Eye (tissue), 1 donor: Measurements from ENCODE around the gene C6orf132.

Experiments used
- DNase-seq: peaks from one replicate; pipeline ENCODE4 v3.0.0-alpha.2; 2015

The C6orf132 gene

GRCh38 chr6:42103216-42103615 is 39.2 kb downstream of the C6orf132 start:
- no peak for DNase-seq

- no peak for DNase-seq
These were observed 41.2 kb downstream of the C6orf132 start for GRCh38 chr6:42101186-42101657.

- DNase-seq: no peak
These were observed 42.2 kb downstream of the C6orf132 start for GRCh38 chr6:42100029-42100901.

DNA sequence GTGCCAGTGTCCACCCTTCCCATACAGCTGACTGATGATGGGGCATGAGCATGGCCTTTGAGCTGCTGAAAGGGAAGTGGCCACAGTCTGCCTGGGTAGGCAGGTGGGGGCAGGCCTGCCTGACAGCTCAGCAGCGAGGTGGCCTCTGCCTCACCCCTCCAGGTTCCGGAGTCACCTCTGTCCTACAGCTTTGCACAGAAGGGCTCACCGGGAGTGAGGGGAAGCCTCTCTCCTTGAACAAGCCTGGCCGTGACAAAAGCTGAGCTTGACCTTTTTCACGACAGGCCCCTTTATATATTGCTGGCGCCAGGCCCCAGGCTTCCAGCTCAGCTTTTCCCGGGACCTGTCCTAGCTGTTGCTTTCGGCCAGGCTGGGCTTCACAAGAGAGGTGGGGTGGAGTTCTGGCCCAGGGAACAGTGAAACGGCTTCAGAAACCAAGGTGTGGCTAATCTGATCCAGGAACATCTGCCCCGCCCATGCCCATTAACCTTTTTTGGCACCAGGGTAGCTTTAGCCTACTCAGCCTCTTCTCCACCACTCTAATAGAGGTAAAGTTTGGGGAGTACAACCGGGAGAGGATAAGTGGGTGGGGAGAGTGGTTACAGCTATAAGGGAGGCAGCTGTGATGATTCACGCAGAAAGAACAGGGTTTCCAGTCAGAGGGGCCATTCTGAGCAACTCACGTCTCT is 42.9 kb downstream of the C6orf132 start:
- DNase-seq: no peak

DNA sequence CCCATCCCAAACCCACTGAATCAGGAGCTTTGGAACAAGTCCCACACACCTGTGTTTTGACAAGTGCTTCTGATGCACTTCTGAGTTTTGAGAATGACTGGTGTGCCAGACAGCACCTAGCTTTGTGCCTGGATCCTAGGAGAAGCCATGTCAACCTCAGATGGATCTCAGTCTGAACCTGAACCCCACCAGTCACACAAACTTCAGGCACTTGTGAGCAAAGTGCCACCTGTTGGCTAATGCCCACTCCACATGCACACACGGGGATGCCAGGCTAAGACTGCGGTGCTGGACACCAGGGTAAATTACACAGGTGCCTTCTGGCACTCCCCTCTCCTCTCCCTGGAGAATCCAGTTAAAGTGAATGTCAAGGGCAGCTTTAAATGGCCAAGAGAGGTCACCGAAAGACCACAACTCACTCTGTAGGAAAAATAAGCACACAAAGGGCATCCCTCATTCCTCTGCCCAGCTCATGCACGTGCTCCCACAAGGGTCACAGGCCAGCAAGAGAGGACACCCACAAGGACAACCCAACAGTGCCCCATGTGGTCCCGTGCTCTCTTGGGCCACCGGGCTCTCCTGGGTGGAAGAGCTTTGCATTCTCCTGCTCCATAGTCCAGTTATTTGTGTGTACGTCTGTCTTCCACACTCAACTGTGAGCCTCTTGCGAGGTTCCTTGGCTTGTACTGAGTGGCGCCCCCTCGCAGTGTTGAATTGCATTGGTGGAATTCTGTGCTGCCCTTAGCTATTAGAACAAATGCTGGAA is 46.5 kb downstream of the C6orf132 start:
- no peak for DNase-seq

DNA sequence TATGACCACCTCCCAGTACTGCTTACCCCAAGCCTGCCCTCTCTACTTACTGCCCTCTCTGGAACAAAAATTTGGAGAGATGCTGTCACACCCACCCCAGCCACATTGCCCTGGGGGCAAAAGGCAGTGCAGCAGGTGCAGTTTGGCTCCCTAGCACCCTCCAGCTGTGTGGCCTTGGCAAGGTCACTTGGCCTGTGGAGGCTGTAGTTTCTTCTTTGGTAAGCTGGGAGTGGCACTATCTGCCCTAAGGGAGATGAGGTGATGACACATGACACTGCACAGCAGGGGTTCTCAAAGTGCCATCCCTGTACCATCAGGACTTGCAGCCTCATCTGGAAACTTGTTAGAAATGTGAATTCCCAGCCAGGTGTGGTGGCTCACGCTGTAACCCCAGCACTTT is 47.3 kb downstream of the C6orf132 start:
- no peak for DNase-seq

GRCh38 chr6:42093582-42094329 is 48.7 kb downstream of the C6orf132 start:
- no peak for DNase-seq

DNA sequence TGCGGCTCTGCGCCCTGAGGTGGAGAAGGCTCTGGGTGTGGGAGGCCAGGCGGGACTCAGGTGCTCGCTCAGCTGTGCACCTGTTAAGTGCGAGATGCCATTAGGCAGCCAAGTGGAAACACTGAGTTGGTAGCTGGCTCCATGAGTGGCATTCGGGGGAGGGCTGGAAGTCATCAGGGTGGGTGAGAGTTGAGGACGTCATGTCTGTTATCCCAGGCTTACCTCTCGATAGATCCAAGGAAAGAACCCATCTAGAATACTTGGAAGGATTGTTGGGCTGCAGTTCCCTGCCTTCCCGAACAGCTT is 50.7 kb downstream of the C6orf132 start:
- no peak for DNase-seq

DNA sequence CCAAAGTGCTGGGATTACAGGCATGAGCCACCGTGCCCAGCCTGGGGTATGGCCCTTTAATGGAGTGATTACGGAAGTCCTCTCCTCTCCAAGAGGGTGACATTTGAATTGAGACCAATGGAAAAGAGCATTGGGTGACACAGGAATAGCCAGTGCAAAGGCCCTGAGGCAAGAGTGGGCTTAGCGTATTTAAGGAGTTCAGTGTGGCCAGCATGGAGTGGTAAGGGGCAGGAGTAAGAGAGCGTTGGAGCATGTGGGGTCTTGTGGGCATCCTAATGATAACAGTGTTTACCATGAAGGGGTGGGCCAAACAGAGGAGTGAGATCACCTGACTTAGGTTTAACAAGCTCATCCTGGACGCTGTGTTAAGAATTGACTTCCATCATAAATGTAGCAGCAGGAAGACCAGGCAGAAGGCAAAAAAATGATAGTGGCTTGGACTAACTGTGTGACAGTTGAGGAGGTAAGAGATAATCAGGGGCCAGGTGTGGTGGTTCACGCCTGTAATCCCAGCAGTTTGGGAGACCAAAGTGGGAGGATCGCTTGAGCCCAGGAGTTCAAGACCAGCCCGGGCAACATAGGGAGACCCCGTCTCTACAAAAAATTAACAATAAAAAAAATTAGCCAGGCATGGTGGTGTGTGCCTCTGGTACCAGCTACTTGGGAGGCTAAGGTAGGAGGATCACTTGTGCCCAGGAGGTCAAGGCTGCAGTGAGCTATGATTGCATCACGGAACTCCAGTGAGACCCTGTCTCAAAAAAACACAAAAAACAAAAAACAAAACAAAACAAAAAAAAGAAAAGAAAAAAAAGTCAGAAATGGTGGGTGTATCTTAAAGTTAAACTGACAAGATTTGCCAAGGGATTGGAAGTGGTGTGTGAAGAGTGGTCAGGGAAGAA is 51.4 kb downstream of the C6orf132 start:
- DNase-seq: no peak

DNA sequence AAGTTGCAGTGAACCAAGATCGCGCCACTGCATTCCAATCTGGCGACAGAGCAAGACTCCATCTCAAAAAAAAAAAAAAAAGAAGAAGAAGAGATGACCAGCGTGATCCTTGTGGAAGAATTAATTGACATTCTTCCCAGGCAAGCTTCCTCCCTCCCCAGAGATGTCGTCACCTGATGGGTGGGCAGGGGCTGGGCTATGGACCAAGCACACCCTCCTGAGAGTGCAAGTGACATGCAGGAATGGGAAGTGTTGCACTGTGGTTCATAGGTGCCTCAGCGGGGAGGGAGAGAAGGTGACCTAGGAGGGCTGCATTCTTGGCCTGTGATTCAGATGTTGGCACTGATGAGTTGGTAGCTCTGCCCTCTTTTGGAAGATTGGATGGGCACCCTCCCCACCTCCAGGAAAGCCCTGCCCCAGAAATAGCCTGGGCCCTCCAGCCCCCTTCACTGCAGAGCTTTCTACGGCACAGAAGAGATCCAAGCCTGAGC is 54.3 kb downstream of the C6orf132 start:
- no peak for DNase-seq

DNA sequence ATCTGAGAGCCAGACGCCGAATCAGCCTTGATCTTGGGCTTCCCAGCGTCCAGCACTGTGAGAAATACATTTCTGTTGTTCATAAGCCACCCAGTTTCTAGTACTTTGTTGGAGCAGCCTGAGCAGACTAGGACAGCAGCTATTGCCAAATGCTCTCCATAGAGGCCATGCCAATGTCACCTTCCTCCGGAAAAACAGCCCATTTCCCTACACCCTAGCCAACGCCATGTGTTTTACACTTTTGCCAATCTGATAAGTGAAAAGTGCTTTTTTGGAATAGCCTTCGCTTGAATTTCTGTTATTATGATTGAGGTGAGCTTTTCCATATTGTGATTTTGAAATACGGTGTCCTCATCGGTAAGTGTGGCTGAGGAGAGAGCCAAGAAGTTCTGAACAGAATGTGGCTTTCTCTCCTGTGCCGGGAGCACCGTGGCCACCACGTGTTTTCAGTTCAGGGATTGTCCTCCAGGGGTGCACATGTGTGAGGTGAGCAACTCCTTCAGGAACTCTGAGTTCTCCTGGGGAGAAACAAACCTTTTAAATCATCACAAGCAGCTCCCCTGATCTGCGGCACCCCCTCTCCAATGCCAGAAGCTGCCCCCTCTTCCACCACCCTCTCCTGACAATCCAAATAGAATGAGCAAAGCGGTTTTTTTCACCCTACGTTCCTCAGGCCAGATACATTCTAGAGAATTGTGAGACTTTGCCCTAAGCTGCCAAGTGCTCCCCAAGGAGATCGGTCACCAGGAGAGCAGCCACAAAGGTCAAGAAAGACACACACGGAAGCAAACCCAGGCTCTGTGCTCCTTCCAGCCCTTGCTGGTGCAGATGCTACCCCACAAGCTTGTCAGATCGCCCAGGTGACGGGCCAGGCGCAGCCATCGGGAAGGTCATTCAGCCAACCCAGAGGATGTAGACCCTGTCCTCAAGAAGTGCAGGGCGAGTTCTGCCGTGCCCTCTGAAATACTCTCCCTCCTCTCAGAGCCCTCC is 56.1 kb downstream of the C6orf132 start:
- DNase-seq: no peak

GRCh38 chr6:42084889-42085288 is 57.5 kb downstream of the C6orf132 start:
- DNase-seq: no peak

GRCh38 chr6:42083530-42083929 is 58.9 kb downstream of the C6orf132 start:
- no peak for DNase-seq

DNA sequence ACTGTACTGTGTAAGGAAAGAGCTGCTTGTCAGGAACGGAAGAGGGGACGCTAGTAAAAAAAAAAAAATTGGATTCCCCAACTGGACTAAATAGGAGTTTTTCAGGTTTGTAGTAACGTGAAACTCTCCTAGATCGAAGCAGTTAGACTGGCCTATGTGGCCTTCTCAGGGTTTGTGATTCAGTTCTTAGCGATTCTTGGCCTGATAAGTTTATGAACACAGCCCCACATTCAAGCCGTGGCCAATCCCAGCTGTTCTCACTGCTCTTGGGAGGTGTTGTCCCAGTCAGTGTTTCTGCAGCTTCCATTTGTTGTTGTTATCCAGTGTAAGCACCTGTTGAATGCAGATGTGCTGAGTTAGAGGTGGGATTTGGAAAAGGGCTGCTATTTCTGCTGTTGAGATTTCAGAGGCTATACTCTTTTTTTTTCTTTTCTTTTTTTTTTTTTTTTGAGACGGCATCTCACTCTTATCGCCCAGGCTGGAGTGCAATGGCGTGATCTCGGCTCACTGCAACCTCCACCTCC is 62.4 kb downstream of the C6orf132 start:
- no peak for DNase-seq

- DNase-seq: no peak
These were observed 64.0 kb downstream of the C6orf132 start for GRCh38 chr6:42078386-42078785.

DNA sequence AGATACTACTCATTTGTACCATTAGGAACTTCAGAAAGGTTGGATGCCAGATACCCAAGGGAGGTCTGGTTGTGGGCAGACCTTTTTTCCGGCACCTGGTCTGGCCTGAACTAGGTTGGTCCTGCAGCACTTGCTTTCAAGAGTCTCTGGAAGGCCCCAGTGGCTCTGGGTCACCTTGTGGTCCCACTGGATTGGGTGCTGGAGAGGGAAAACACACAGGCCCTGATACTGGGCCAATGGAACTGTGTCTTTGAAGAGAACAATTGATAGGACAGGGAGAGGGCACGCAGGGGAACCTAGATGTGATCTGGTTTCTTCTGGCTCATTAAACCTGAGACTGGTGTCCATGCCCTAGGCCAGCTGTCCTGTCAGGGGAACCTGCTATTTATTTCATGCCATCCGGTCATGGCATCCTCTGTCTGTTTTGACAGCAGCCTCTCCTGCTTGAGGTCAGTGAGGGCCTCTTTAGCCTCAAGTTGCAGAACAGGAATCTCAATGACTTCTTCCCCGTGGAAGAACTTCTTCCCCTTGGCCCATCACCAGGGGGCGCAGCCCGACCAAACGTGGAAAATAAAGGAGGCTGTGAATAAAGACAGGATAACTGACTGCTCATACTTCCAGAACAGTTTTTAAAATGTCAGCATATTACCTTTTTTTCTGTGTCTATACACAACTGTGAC is 67.1 kb downstream of the C6orf132 start:
- DNase-seq: peak; percentile 88

DNA sequence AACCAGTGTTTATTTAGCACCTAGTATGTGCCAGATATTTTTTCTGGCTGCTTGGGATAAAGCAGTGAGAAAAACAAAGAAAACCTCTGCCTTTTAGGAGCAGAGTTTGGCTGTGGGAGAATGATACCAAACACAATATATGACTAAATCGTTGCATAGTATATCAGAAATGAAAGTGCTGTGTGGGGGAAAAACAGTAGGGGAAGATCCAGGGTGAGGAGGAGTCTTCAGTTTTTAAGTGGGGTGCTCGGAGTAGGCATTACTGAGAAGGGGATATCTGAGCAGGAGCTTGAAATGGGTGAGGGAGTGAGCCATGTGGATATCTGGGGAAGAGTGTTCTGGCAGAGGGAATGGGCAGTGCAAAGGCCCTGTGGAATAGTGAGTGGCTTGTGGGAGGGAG is 69.1 kb downstream of the C6orf132 start:
- DNase-seq: no peak

- DNase-seq: no peak
These were observed 70.4 kb downstream of the C6orf132 start for GRCh38 chr6:42071881-42072583.
